Measurements from ENCODE around the gene SLC25A10.

The SLC25A10 gene

GRCh38 chr17:81711814-81712467 lies at the start of gene SLC25A10:
Gene SLC25A10, plus strand, starts transcription at chr17:81712284. Its CDS starts 143 bp downstream, at chr17:81712427.
- DNase-seq = peak; percentile 72

- DNase-seq = no peak
Measured at GRCh38 chr17:81664051-81664470, 48.0 kb upstream of the SLC25A10 start.

- peak; percentile 32 for DNase-seq
Measured at GRCh38 chr17:81665205-81666091, 46.6 kb upstream of the SLC25A10 start.

- no peak for DNase-seq
Measured at GRCh38 chr17:81666092-81666341, 46.1 kb upstream of the SLC25A10 start.

GRCh38 chr17:81666342-81667191 lies 45.5 kb upstream of the SLC25A10 start, which contains the start of the genes CCDC137 and OXLD1:
Gene CCDC137, plus strand, starts transcription at chr17:81666737. Its CDS starts 30 bp downstream, at chr17:81666767.
Gene OXLD1, minus strand, starts transcription at chr17:81666605. Its CDS starts 28 bp downstream, at chr17:81666577.
- DNase-seq = peak; percentile 90

- DNase-seq = no peak
Measured at GRCh38 chr17:81667754-81668153, 44.3 kb upstream of the SLC25A10 start.

GRCh38 chr17:81672504-81672903 lies 39.6 kb upstream of the SLC25A10 start:
- no peak for DNase-seq

- DNase-seq = no peak
Measured at GRCh38 chr17:81672954-81673353, 39.1 kb upstream of the SLC25A10 start.

- DNase-seq = no peak
Measured at GRCh38 chr17:81673561-81674258, 38.4 kb upstream of the SLC25A10 start.

GRCh38 chr17:81675515-81676221 lies 36.4 kb upstream of the SLC25A10 start:
- DNase-seq = peak; percentile 37

- no peak for DNase-seq
Measured at GRCh38 chr17:81676906-81677305, 35.2 kb upstream of the SLC25A10 start.

GRCh38 chr17:81680150-81680549 lies 31.9 kb upstream of the SLC25A10 start:
- DNase-seq = no peak

- no peak for DNase-seq
Measured at GRCh38 chr17:81681672-81682071, 30.4 kb upstream of the SLC25A10 start.

GRCh38 chr17:81682565-81683207 lies 29.4 kb upstream of the SLC25A10 start:
- no peak for DNase-seq

- no peak for DNase-seq
Measured at GRCh38 chr17:81683208-81683583, 28.9 kb upstream of the SLC25A10 start.

- DNase-seq = peak; percentile 97
Measured at GRCh38 chr17:81683584-81684441, 28.3 kb upstream of the SLC25A10 start, which contains the start of the genes ARL16 and HGS. Gene ARL16, minus strand, starts transcription at chr17:81683797. Its CDS starts 44 bp downstream, at chr17:81683753. Gene HGS, plus strand, starts transcription at chr17:81684011. Its CDS starts 56 bp downstream, at chr17:81684067.

GRCh38 chr17:81684442-81684911 lies 27.6 kb upstream of the SLC25A10 start:
- peak; percentile 38 for DNase-seq

- no peak for DNase-seq
Measured at GRCh38 chr17:81685108-81685507, 27.0 kb upstream of the SLC25A10 start.

- DNase-seq = no peak
Measured at GRCh38 chr17:81686614-81687013, 25.5 kb upstream of the SLC25A10 start.

Data from CD4-positive, alpha-beta T cell treated with Interferon gamma for 1 hour (primary cell).